ENCODE measurements around the gene BRF1.
"Not testable (repeated sequence)": the region's sequence is repeated elsewhere in the genome, so short reads cannot be mapped to it uniquely, and the experiment has no call there.

Gene BRF1

GRCh38 chr14:105287249-105288102, 13.3 kb downstream of the BRF1 start:
- no peak for DNase-seq

- no peak for DNase-seq
Observed at GRCh38 chr14:105286759-105287144, 14.0 kb downstream of the BRF1 start.

- no peak for DNase-seq
Observed at GRCh38 chr14:105285174-105285573, 15.6 kb downstream of the BRF1 start.

- no peak for DNase-seq
Observed at GRCh38 chr14:105283899-105284298, 16.9 kb downstream of the BRF1 start.

- DNase-seq, result no peak
Observed at GRCh38 chr14:105283028-105283427, 17.8 kb downstream of the BRF1 start.

- DNase-seq, result no peak
Observed at GRCh38 chr14:105282098-105282725, 18.6 kb downstream of the BRF1 start.

- DNase-seq, result peak; percentile 47
Observed at GRCh38 chr14:105281371-105282097, 19.3 kb downstream of the BRF1 start.

GRCh38 chr14:105280525-105280924, 20.3 kb downstream of the BRF1 start:
- no peak for DNase-seq

- no peak for DNase-seq
Observed at GRCh38 chr14:105279642-105280361, 21.0 kb downstream of the BRF1 start.

GRCh38 chr14:105277448-105277847, 23.4 kb downstream of the BRF1 start:
- not testable (repeated sequence) for DNase-seq

- no peak for DNase-seq
Observed at GRCh38 chr14:105275267-105275946, 25.4 kb downstream of the BRF1 start.

- DNase-seq, result no peak
Observed at GRCh38 chr14:105274637-105275036, 26.2 kb downstream of the BRF1 start.

- no peak for DNase-seq
Observed at GRCh38 chr14:105273062-105273461, 27.7 kb downstream of the BRF1 start.

GRCh38 chr14:105272623-105273022, 28.2 kb downstream of the BRF1 start:
- no peak for DNase-seq

GRCh38 chr14:105271224-105271890, 29.4 kb downstream of the BRF1 start:
- DNase-seq, result no peak

- DNase-seq, result no peak
Observed at GRCh38 chr14:105269405-105269804, 31.4 kb downstream of the BRF1 start.

GRCh38 chr14:105268736-105269354, 32.0 kb downstream of the BRF1 start:
- DNase-seq, result no peak

- no peak for DNase-seq
Observed at GRCh38 chr14:105267820-105268548, 32.8 kb downstream of the BRF1 start.

- DNase-seq, result no peak
Observed at GRCh38 chr14:105261781-105262180, 39.0 kb downstream of the BRF1 start.

GRCh38 chr14:105260959-105261358, 39.8 kb downstream of the BRF1 start:
- no peak for DNase-seq

GRCh38 chr14:105258846-105259245, 42.0 kb downstream of the BRF1 start:
- no peak for DNase-seq
